GM10266 (cell line): ENCODE data around the gene YPEL1.
"Not testable (repeated sequence)": the region's sequence is repeated elsewhere in the genome, so short reads cannot be mapped to it uniquely, and the experiment has no call there.

Experiments
- DNase-seq: peaks from one replicate; pipeline ENCODE4 v3.0.0; 2012; ENCODE audit errors: extremely low spot score
- CTCF ChIP-seq: IDR thresholded peaks from 2 replicates; pipeline ENCODE4 v1.5.1; 2012; ENCODE audit warnings: mild to moderate bottlenecking, low read depth; ENCODE audit not compliant: control insufficient read depth, insufficient read depth; ENCODE audit errors: missing control alignments

YPEL1 gene

GRCh38 chr22:21697021-21697771 lies 38.4 kb downstream of the YPEL1 start:
- no peak for DNase-seq

GRCh38 chr22:21696115-21696514 lies 39.5 kb downstream of the YPEL1 start:
- no peak for TF ChIP-seq CTCF
- DNase-seq: no peak

More at GRCh38 chr22:21697021-21697771, 38.4 kb downstream of the YPEL1 start:
- no peak for TF ChIP-seq CTCF

GRCh38 chr22:21695430-21696085 lies 40.0 kb downstream of the YPEL1 start:
- DNase-seq: no peak
- no peak for TF ChIP-seq CTCF

GRCh38 chr22:21694795-21695429 lies 40.7 kb downstream of the YPEL1 start:
- TF ChIP-seq CTCF: no peak
- DNase-seq: no peak

- no peak for TF ChIP-seq CTCF
- DNase-seq: no peak
These were observed 41.2 kb downstream of the YPEL1 start for GRCh38 chr22:21694394-21694793.

GRCh38 chr22:21693999-21694341 lies 41.6 kb downstream of the YPEL1 start:
- no peak for TF ChIP-seq CTCF
- no peak for DNase-seq

- DNase-seq: no peak
- no peak for TF ChIP-seq CTCF
These were observed 42.1 kb downstream of the YPEL1 start for GRCh38 chr22:21693333-21693998.

- not testable (repeated sequence) for DNase-seq
These were observed 42.7 kb downstream of the YPEL1 start for GRCh38 chr22:21692856-21693255.
